H1 (cell line): ENCODE results near the gene NME8. TPM values are rescaled to one million over a fixed set of nuclear protein-coding genes. Genes with fewer than 3 reads are reported as not detected.

Experiments used
- CTCF ChIA-PET: fragments of 300-600 bp; sonication (Branson Sonifier 250); formaldehyde crosslinking; loops from one replicate; lab custom pipeline; 2021; ENCODE audit not compliant: partially characterized antibody; lab: Charles Lee
- POLR2A ChIA-PET: fragments of 300-600 bp; sonication (Branson Sonifier 250); formaldehyde crosslinking; loops from one replicate; lab custom pipeline; 2021; ENCODE audit warnings: inconsistent platforms; ENCODE audit not compliant: partially characterized antibody; lab: Charles Lee
- DNase-seq, 2 experiments: peaks; one replicate each; pipeline versions ENCODE4 v3.0.0 to v3.0.0-alpha.2; 2010 to 2022; ENCODE audit warnings: low spot score in 2 of 2, low read depth in 1 of 2, mixed read lengths in 1 of 2
- FAIRE-seq: peaks from 2 replicates; lab custom pipeline; 2011; peaks lifted over from hg19 to GRCh38; lab: Jason Lieb, UNC
- H2AFZ ChIP-seq: 2 replicates; pipeline ENCODE4 v1.8.1; 2012; ENCODE audit warnings: low read length, inconsistent platforms
- H2AK5ac ChIP-seq: 2 replicates; pipeline ENCODE4 v1.6.1; 2013; ENCODE audit warnings: low read depth, low read length
- H2BK120ac ChIP-seq: replicated peaks from 2 replicates; pipeline ENCODE3; 2013; ENCODE audit warnings: low read depth, low read length, inconsistent platforms
- H2BK12ac ChIP-seq: 2 replicates; pipeline ENCODE4 v1.6.1; 2013; ENCODE audit warnings: low read depth, low read length
- H2BK15ac ChIP-seq: 2 replicates; pipeline ENCODE4 v1.6.1; 2013; ENCODE audit warnings: low read length
- H2BK20ac ChIP-seq: 2 replicates; pipeline ENCODE4 v1.6.1; 2013; ENCODE audit warnings: low read length
- H2BK5ac ChIP-seq: 2 replicates; pipeline ENCODE4 v1.6.1; 2013; ENCODE audit warnings: low read depth, low read length
- H3K14ac ChIP-seq: 2 replicates; pipeline ENCODE4 v1.6.1; 2013; ENCODE audit warnings: inconsistent platforms; ENCODE audit not compliant: insufficient read length
- H3K18ac ChIP-seq: 2 replicates; pipeline ENCODE4 v1.6.1; 2013; ENCODE audit warnings: low read length; ENCODE audit errors: extremely low read depth
- H3K23ac ChIP-seq: 2 replicates; pipeline ENCODE4 v1.6.1; 2013; ENCODE audit warnings: inconsistent platforms; ENCODE audit not compliant: insufficient read length
- H3K23me2 ChIP-seq: 2 replicates; pipeline ENCODE4 v1.6.1; 2013; ENCODE audit warnings: low read depth, low read length
- H3K27ac ChIP-seq: 2 replicates; pipeline ENCODE4 v1.6.1; 2011; ENCODE audit warnings: low read depth, low read length, inconsistent platforms
- H3K27me3 ChIP-seq, 4 experiments: replicated peaks in 1 of 4; 1 replicate in 1 of 4; 2 replicates in 3 of 4; pipeline versions ENCODE4 v1.6.1 to v1.8.1; 2011 to 2013; ENCODE audit warnings: low read length in 3 of 4, mild to moderate bottlenecking in 3 of 4, inconsistent platforms in 2 of 4, mixed read lengths in 2 of 4, moderate library complexity in 1 of 4; ENCODE audit not compliant: control insufficient read depth in 3 of 4, insufficient read depth in 3 of 4; ENCODE audit errors: extremely low read depth in 1 of 4
- H3K36me3 ChIP-seq, 4 experiments: 2 replicates each; pipeline versions ENCODE4 v1.6.1 to v1.8.1; 2011 to 2013; ENCODE audit warnings: mild to moderate bottlenecking in 4 of 4, low read length in 3 of 4, moderate library complexity in 2 of 4, control low read depth in 1 of 4, inconsistent platforms in 1 of 4; ENCODE audit not compliant: insufficient read depth in 4 of 4, control insufficient read depth in 2 of 4
- H3K4ac ChIP-seq: replicated peaks from 2 replicates; pipeline ENCODE3; 2013; ENCODE audit warnings: low read length, low read depth, mixed read lengths, inconsistent platforms; ENCODE audit not compliant: insufficient read length
- H3K4me1 ChIP-seq, 4 experiments: replicated peaks in 1 of 4; 1 replicate in 1 of 4; 2 replicates in 3 of 4; pipeline versions ENCODE4 v1.6.1 to v1.8.1; 2011 to 2013; ENCODE audit warnings: low read length in 3 of 4, inconsistent platforms in 2 of 4, mixed read lengths in 1 of 4; ENCODE audit not compliant: insufficient read depth in 4 of 4, control insufficient read depth in 3 of 4
- H3K4me2 ChIP-seq, 2 experiments: 2 replicates each; pipeline versions ENCODE4 v1.6.1 to v1.8.1; 2011 to 2013; ENCODE audit warnings: low read depth in 2 of 2, low read length in 2 of 2, control low read depth in 1 of 2, inconsistent platforms in 1 of 2, mild to moderate bottlenecking in 1 of 2; ENCODE audit not compliant: insufficient read depth in 1 of 2
- H3K4me3 ChIP-seq, 4 experiments: fragments of 200-600, 300-600 bp in 1 of 4; sonication (generic), shearing (Covaris generic), sonication (Bioruptor Twin) in 1 of 4; 2 replicates each; pipeline versions ENCODE4 v1.5.1 to v1.8.1; 2011 to 2016; ENCODE audit warnings: low read length in 4 of 4, low read depth in 3 of 4, control low read depth in 2 of 4, inconsistent platforms in 2 of 4, mild to moderate bottlenecking in 2 of 4, mixed read lengths in 1 of 4, moderate library complexity in 1 of 4; ENCODE audit not compliant: insufficient read depth in 2 of 4; ENCODE audit errors: extremely low read depth in 1 of 4
- H3K56ac ChIP-seq: replicated peaks from 2 replicates; pipeline ENCODE3; 2013; ENCODE audit warnings: low read depth, mild to moderate bottlenecking, mixed read lengths, low read length, inconsistent platforms; ENCODE audit not compliant: insufficient read length
- H3K79me1 ChIP-seq: 2 replicates; pipeline ENCODE4 v1.6.1; 2013; ENCODE audit warnings: low read depth, low read length, control low read depth
- H3K79me2 ChIP-seq, 2 experiments: 2 replicates each; pipeline versions ENCODE4 v1.6.1 to v1.8.1; 2012 to 2013; ENCODE audit warnings: low read length in 2 of 2, mild to moderate bottlenecking in 2 of 2, inconsistent platforms in 1 of 2; ENCODE audit not compliant: insufficient read depth in 2 of 2, control insufficient read depth in 1 of 2
- H3K9ac ChIP-seq, 4 experiments: replicated peaks in 1 of 4; 1 replicate in 1 of 4; 2 replicates in 3 of 4; pipeline versions ENCODE4 v1.6.1 to v1.8.1; 2011 to 2013; ENCODE audit warnings: low read depth in 3 of 4, low read length in 3 of 4, control low read depth in 2 of 4, mild to moderate bottlenecking in 2 of 4, moderate library complexity in 2 of 4, inconsistent platforms in 1 of 4; ENCODE audit errors: extremely low read depth in 1 of 4
- H3K9me3 ChIP-seq, 2 experiments: 2 replicates each; pipeline versions ENCODE4 v1.6.1 to v1.8.1; 2012 to 2013; ENCODE audit warnings: mild to moderate bottlenecking in 2 of 2, moderate library complexity in 2 of 2, control low read depth in 1 of 2, inconsistent platforms in 1 of 2, low read depth in 1 of 2, low read length in 1 of 2, mixed read lengths in 1 of 2; ENCODE audit not compliant: insufficient read depth in 2 of 2
- H4K20me1 ChIP-seq, 2 experiments: replicated peaks in 1 of 2; 2 replicates each; pipeline versions ENCODE3 to v1.8.1; 2011 to 2013; ENCODE audit warnings: inconsistent platforms in 2 of 2, low read length in 2 of 2, mild to moderate bottlenecking in 1 of 2; ENCODE audit not compliant: insufficient read depth in 2 of 2, control insufficient read depth in 1 of 2
- H4K5ac ChIP-seq: 2 replicates; pipeline ENCODE4 v1.6.1; 2013; ENCODE audit warnings: low read length, low read depth, mixed read lengths, inconsistent platforms; ENCODE audit not compliant: insufficient read length
- H4K8ac ChIP-seq: 2 replicates; pipeline ENCODE4 v1.8.0; 2013; ENCODE audit warnings: mild to moderate bottlenecking, moderate library complexity, low read length, inconsistent platforms; ENCODE audit not compliant: insufficient read depth; ENCODE audit errors: extremely low read depth
- H4K91ac ChIP-seq: replicated peaks from 2 replicates; pipeline ENCODE3; 2013; ENCODE audit warnings: low read length, mixed read lengths, inconsistent platforms; ENCODE audit not compliant: insufficient read length
- CTBP2 ChIP-seq: IDR thresholded peaks from 2 replicates; pipeline ENCODE4 v1.7.0; 2011; ENCODE audit warnings: borderline replicate concordance, mild to moderate bottlenecking, moderate library complexity, mixed read lengths, low read length; ENCODE audit not compliant: insufficient read depth, insufficient read length
- CTCF ChIP-seq, 3 experiments: IDR thresholded peaks; 1 replicate in 2 of 3; 2 replicates in 1 of 3; pipeline versions ENCODE4 v1.5.1 to v1.6.1; 2011; ENCODE audit warnings: low read length in 3 of 3, mild to moderate bottlenecking in 3 of 3, inconsistent platforms in 2 of 3, low read depth in 1 of 3, moderate library complexity in 1 of 3; ENCODE audit not compliant: insufficient read depth in 1 of 3; ENCODE audit errors: control extremely low read depth in 1 of 3
- E2F6 ChIP-seq: IDR thresholded peaks from 2 replicates; pipeline ENCODE4 v1.6.1; 2012; ENCODE audit warnings: inconsistent platforms
- FOSL1 ChIP-seq: IDR thresholded peaks from 2 replicates; pipeline ENCODE4 v1.6.1; 2011; ENCODE audit warnings: mild to moderate bottlenecking, low read depth, low read length, moderate library complexity; ENCODE audit not compliant: insufficient read depth
- MAX ChIP-seq: IDR thresholded peaks from 2 replicates; pipeline ENCODE4 v1.6.1; 2012; ENCODE audit warnings: inconsistent platforms
- NANOG ChIP-seq: IDR thresholded peaks from 2 replicates; pipeline ENCODE4 v1.6.1; 2011; ENCODE audit warnings: low read length, low read depth, mild to moderate bottlenecking, inconsistent platforms; ENCODE audit not compliant: insufficient read depth, poor library complexity, severe bottlenecking
- SP2 ChIP-seq: IDR thresholded peaks from 2 replicates; pipeline ENCODE4 v1.6.1; 2012; ENCODE audit warnings: mild to moderate bottlenecking, low read length, inconsistent platforms
- WGBS, 2 experiments: shearing (Covaris generic) in 1 of 2; methylation state at CpG; one replicate each; pipeline versions ENCODE4 v1.1.6 to v1.1.7; 2013 to 2015; ENCODE audit warnings: low lambda C conversion rate in 2 of 2, mixed read lengths in 2 of 2, inconsistent platforms in 1 of 2, low coverage in 1 of 2, missing lambda C conversion rate in 1 of 2; ENCODE audit not compliant: insufficient replicate concordance in 2 of 2, insufficient coverage in 1 of 2, insufficient read length in 1 of 2; ENCODE audit errors: extremely low coverage in 1 of 2, missing lambda C conversion rate in 1 of 2; 5-methylcytosine and 5-hydroxymethylcytosine counted together
- polyA plus RNA-seq, 7 experiments: library from polyadenylated mRNA; depleted of rRNA in 3 of 7; stranded (reverse) in 5 of 7; unstranded in 2 of 7; fragments of >200 nt in 5 of 7; fragments of 200-250 nt in 2 of 7; gene quantifications; 1 replicate in 5 of 7; 2 replicates in 1 of 7; 4 replicates in 1 of 7; pipeline versions ENCODE4 v1.2.1 to v1.2.3, GENCODE V29; 2011 to 2013; ENCODE audit warnings: missing spikeins in 2 of 7, mixed read lengths in 2 of 7
- total RNA-seq: library from RNA; stranded (reverse); fragmentation: NEBNext Ultra II Directional; extraction: Animal tissue kit (Norgen Biotek cat#: 25700); gene quantifications from 2 replicates; pipeline ENCODE4 v1.2.1, GENCODE V29; 2021

Gene NME8
- total and polyA plus RNA-seq, 2 of the 8 experiments (the other 6 are each of a cell fraction or from before 2014, with no cell fraction given): 0.22 to 0.44 TPM

GRCh38 chr7:37916017-37916672 lies 67.7 kb downstream of the NME8 start:
- no peak overlapping the region for H3K56ac ChIP-seq
- FAIRE-seq: no peak
- H3K79me1 ChIP-seq: no peaks in the 10 kb centered on the region
- H4K5ac ChIP-seq: no peak overlapping the region
- H3K9me3 ChIP-seq: no peaks in the 10 kb centered on the region
- peak overlapping the region; percentile 30 to 66 (median 56) for H3K4me3 ChIP-seq
- no peaks in the 10 kb centered on the region for H3K36me3 ChIP-seq
- H3K23ac ChIP-seq: no peak overlapping the region
- peaks cover 0 to 10% (median 5%) of the 10 kb centered on the region in 4 experiments; a peak in 6 of 7 replicates for H3K4me1 ChIP-seq
- peak overlapping the region; percentile 87 for H4K8ac ChIP-seq
- H4K91ac ChIP-seq: no peak overlapping the region
- CTCF ChIA-PET: interaction anchor here (0.6 to 4.4 kb wide), 32 partner anchors 8 to 453 kb away, joined by 3 to 52 read pairs (median 6); no protein-coding TSS in a partner anchor
- no peak overlapping the region for H3K27ac ChIP-seq
- H3K27me3 ChIP-seq: peaks cover 8 to 44% (median 29%) of the 10 kb centered on the region in 4 experiments
- peaks cover 0 to 4% of the 10 kb centered on the region in 2 experiments for H4K20me1 ChIP-seq
- peak overlapping the region; percentile 80 to 97 for H3K4me2 ChIP-seq
- H3K79me2 ChIP-seq: no peaks in the 10 kb centered on the region
- peak overlapping the region; percentile 89; the same call in 1 of the 2 replicates for H2BK12ac ChIP-seq
- no peak overlapping the region for H2BK20ac ChIP-seq
- H2BK5ac ChIP-seq: 0 out of 2 replicates have a peak overlapping the region, but pooled peaks have one; percentile 15
- 26% methylated on average over 55 of the region's 57 CpGs; no CpG with 5 or more reads in 1 of the 2 experiments for WGBS, 2 experiments
- H3K18ac ChIP-seq: no peak overlapping the region
- no peak overlapping the region for H2BK120ac ChIP-seq
- POLR2A ChIA-PET: interaction anchor here (1.3 kb wide), 1 partner anchor 152 kb away, joined by 3 read pairs; no protein-coding TSS in a partner anchor
- no peak overlapping the region for H2AK5ac ChIP-seq
- no peak overlapping the region for H3K4ac ChIP-seq
- H2AFZ ChIP-seq: peak overlapping the region; percentile 84
- no peak overlapping the region for H2BK15ac ChIP-seq
- H3K14ac ChIP-seq: no peak overlapping the region
- H3K9ac ChIP-seq: no peak overlapping the region
- H3K23me2 ChIP-seq: peaks cover 12% of the 10 kb centered on the region; the same call in 1 of the 2 replicates
- DNase-seq: peak in 1 of 2 experiments; percentile 76
- TF ChIP-seq SP2 (no peak), E2F6 (peak; percentile 98), FOSL1 (no peak), CTCF (IDR thresholded peaks at IDR 0.05; ENCODE audit: control extremely low read depth in 1 of 3, insufficient read depth in 1 of 3, low read depth in 1 of 3, low read length in 3 of 3) (peak in 2 of 3 experiments; percentile 2 to 20; a peak in 1 of 4 replicates), MAX (peak; percentile 99), NANOG (no peak), CTBP2 (peak; percentile 59)
